Vagina (tissue), 2 donors: ENCODE results near the gene PLK5. TPM values are rescaled to one million over a fixed set of nuclear protein-coding genes. Genes with fewer than 3 reads are reported as not detected.
A peak's percentile ranks its signal among the peaks of the same experiment; 100 is the strongest.

Experiments used
- DNase-seq, 2 donors: peaks; one replicate each; pipeline ENCODE4 v3.0.0-alpha.2; 2017; ENCODE audit errors: extremely low spot score in 2 of 2
- H3K27ac ChIP-seq: fragments of 200-600 bp; sonication (generic); one replicate; pipeline ENCODE4 v1.5.1; 2019
- H3K27me3 ChIP-seq: fragments of 200-600 bp; sonication (generic); one replicate; pipeline ENCODE4 v1.5.1; 2019
- H3K36me3 ChIP-seq, 2 donors: fragments of 200-600 bp; sonication (generic); one replicate each; pipeline ENCODE4 v1.5.1; 2017 to 2019
- H3K4me1 ChIP-seq: fragments of 200-600 bp; sonication (generic); one replicate; pipeline ENCODE4 v1.5.1; 2019
- H3K4me3 ChIP-seq, 2 donors: fragments of 200-600 bp; sonication (generic); 1 replicate in 1 of 2; 2 replicates in 1 of 2; pipeline ENCODE4 v1.5.1; 2016 to 2019
- H3K9me3 ChIP-seq: fragments of 200-600 bp; sonication (generic); one replicate; pipeline ENCODE4 v1.5.1; 2019
- CTCF ChIP-seq, 3 experiments: fragments of 450-650 bp in 2 of 3; fragments of 200-600 bp in 1 of 3; sonication (generic) in 1 of 3; IDR thresholded peaks; one replicate each; pipeline ENCODE4 v1.5.1; 2017 to 2019; ENCODE audit warnings: antibody characterized with exemption in 3 of 3, mild to moderate bottlenecking in 2 of 3, moderate library complexity in 2 of 3
- POLR2A ChIP-seq, 2 donors: fragments of 450-650 bp; IDR thresholded peaks; one replicate each; pipeline ENCODE4 v1.6.1; 2017; ENCODE audit warnings: antibody characterized with exemption in 2 of 2, mild to moderate bottlenecking in 2 of 2, moderate library complexity in 2 of 2
- POLR2AphosphoS5 ChIP-seq, 2 donors: sonication (generic); formaldehyde crosslinking; IDR thresholded peaks; one replicate each; pipeline ENCODE4 v1.9.0; 2017; ENCODE audit warnings: antibody characterized with exemption in 2 of 2, mild to moderate bottlenecking in 2 of 2, low read depth in 1 of 2; ENCODE audit not compliant: insufficient read depth in 1 of 2
- intact Hi-C: fragments of 100-400 bp; cut with DNase I; formaldehyde crosslinking; loops from one replicate; pipeline ENCODE4 v1.15.1; 2023
- total RNA-seq: library from RNA; depleted of rRNA; stranded (reverse); fragments of >200 nt; gene quantifications from one replicate; pipeline ENCODE4 v1.2.3, GENCODE V29; 2016

PLK5 gene
- total RNA-seq, 1 donor from 2014 or later, result 0.49 TPM

- Histone ChIP-seq H3K4me1 (peaks cover 7% of the 10 kb centered on the region), H3K4me3 (peak overlapping the region in 1 of 2 donors; percentile 4), H3K36me3 (no peaks in the 10 kb centered on the region), H3K9me3 (no peaks in the 10 kb centered on the region), H3K27ac (peak overlapping the region; percentile 48), H3K27me3 (no peaks in the 10 kb centered on the region)
- TF ChIP-seq CTCF (IDR thresholded peaks at IDR 0.05) (no peak), POLR2A (IDR thresholded peaks at IDR 0.05) (no peak), POLR2AphosphoS5 (IDR thresholded peaks at IDR 0.05; ENCODE audit: insufficient read depth in 1 of 2, low read depth in 1 of 2) (no peak)
- intact Hi-C loops, result no loop called here
- DNase-seq, result no peak
These were observed 16.6 kb downstream of the PLK5 start for GRCh38 chr19:1540365-1540925.

GRCh38 chr19:1549332-1549945 lies 25.6 kb downstream of the PLK5 start:
- Histone ChIP-seq H3K27ac (no peak overlapping the region), H3K36me3 (no peaks in the 10 kb centered on the region), H3K4me1 (no peaks in the 10 kb centered on the region), H3K9me3 (no peaks in the 10 kb centered on the region), H3K27me3 (no peaks in the 10 kb centered on the region), H3K4me3 (no peak overlapping the region)
- TF ChIP-seq CTCF (IDR thresholded peaks at IDR 0.05) (no peak), POLR2AphosphoS5 (IDR thresholded peaks at IDR 0.05; ENCODE audit: insufficient read depth in 1 of 2, low read depth in 1 of 2) (no peak), POLR2A (IDR thresholded peaks at IDR 0.05) (no peak)
- intact Hi-C loops, result loop anchor here (5.0 kb wide), 1 partner anchor 218 kb away; no protein-coding TSS in a partner anchor
- no peak for DNase-seq

GRCh38 chr19:1551068-1552040 lies 27.5 kb downstream of the PLK5 start:
- TF ChIP-seq POLR2AphosphoS5 (IDR thresholded peaks at IDR 0.05; ENCODE audit: insufficient read depth in 1 of 2, low read depth in 1 of 2) (no peak), POLR2A (IDR thresholded peaks at IDR 0.05) (no peak), CTCF (IDR thresholded peaks at IDR 0.05) (no peak)
- no peaks in the 10 kb centered on the region for H3K4me1 ChIP-seq
- intact Hi-C loops, result loop anchor here (5.0 kb wide), 1 partner anchor 126 kb away; no protein-coding TSS in a partner anchor
- H3K4me3 ChIP-seq, result no peak overlapping the region
- no peaks in the 10 kb centered on the region for H3K27me3 ChIP-seq
- H3K36me3 ChIP-seq, result peaks cover 0 to 2% of the 10 kb centered on the region in 2 donors
- H3K27ac ChIP-seq, result no peak overlapping the region
- H3K9me3 ChIP-seq, result no peaks in the 10 kb centered on the region
- DNase-seq, result no peak

GRCh38 chr19:1553415-1553814 lies 29.5 kb downstream of the PLK5 start:
- Histone ChIP-seq H3K4me1 (no peaks in the 10 kb centered on the region), H3K27ac (no peak overlapping the region), H3K36me3 (peaks cover 0 to 4% of the 10 kb centered on the region in 2 donors), H3K27me3 (no peaks in the 10 kb centered on the region), H3K9me3 (no peaks in the 10 kb centered on the region), H3K4me3 (no peak overlapping the region)
- intact Hi-C loops, result loop anchor here (5.0 kb wide), 1 partner anchor 124 kb away; no protein-coding TSS in a partner anchor
- TF ChIP-seq CTCF (IDR thresholded peaks at IDR 0.05), result no peak
- no peak for TF ChIP-seq POLR2AphosphoS5 (IDR thresholded peaks at IDR 0.05; ENCODE audit: insufficient read depth in 1 of 2, low read depth in 1 of 2)
- no peak for TF ChIP-seq POLR2A (IDR thresholded peaks at IDR 0.05)
- DNase-seq, result no peak
